Stomach (tissue), 4 donors: ENCODE data around the gene NLRP11.

Experiments
- EP300 ChIP-seq: sonication (generic); formaldehyde crosslinking; IDR thresholded peaks from one replicate; pipeline ENCODE4 v1.6.1; 2017; ENCODE audit warnings: antibody characterized with exemption
- POLR2A ChIP-seq, 4 donors: fragments of 450-650 bp; IDR thresholded peaks; one replicate each; pipeline ENCODE4 v1.6.1; 2016; ENCODE audit warnings: antibody characterized with exemption in 4 of 4, control low read depth in 2 of 4, mild to moderate bottlenecking in 1 of 4, moderate library complexity in 1 of 4
- POLR2AphosphoS5 ChIP-seq, 3 donors: sonication (generic); formaldehyde crosslinking; IDR thresholded peaks; one replicate each; pipeline ENCODE4 v1.6.1; 2016; ENCODE audit warnings: antibody characterized with exemption in 3 of 3
- TF ChIP-seq, protein P1 (sequence below), 7 experiments: fragments of 450-650 bp in 4 of 7; fragments of 200-600 bp in 3 of 7; sonication (generic) in 3 of 7; IDR thresholded peaks; one replicate each; pipeline ENCODE4 v1.5.1; 2016 to 2019; ENCODE audit warnings: antibody characterized with exemption in 7 of 7, control low read depth in 2 of 7, mild to moderate bottlenecking in 1 of 7

DNA sequence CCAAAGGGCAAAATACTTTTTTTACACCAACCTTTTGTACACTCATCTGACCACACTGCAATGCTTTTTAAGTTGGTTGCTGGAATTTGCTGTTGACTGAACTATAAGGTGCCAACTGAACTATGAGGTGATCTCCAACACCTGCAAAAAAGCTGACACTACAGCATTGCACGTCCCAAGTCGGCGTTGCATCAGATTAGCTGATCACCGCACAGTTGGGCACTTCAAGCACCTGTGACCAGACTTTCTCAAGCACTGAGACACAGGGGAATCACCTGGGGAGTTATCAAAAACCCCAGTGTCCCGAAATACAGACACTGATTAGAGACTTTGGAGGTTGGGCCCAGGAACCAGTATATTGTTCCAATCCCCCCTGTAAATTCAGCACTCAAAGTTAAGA is 1.1 kb downstream of the NLRP11 start:
- TF ChIP-seq POLR2AphosphoS5 (IDR thresholded peaks at IDR 0.05), result no peak
- TF ChIP-seq, protein P1, sequence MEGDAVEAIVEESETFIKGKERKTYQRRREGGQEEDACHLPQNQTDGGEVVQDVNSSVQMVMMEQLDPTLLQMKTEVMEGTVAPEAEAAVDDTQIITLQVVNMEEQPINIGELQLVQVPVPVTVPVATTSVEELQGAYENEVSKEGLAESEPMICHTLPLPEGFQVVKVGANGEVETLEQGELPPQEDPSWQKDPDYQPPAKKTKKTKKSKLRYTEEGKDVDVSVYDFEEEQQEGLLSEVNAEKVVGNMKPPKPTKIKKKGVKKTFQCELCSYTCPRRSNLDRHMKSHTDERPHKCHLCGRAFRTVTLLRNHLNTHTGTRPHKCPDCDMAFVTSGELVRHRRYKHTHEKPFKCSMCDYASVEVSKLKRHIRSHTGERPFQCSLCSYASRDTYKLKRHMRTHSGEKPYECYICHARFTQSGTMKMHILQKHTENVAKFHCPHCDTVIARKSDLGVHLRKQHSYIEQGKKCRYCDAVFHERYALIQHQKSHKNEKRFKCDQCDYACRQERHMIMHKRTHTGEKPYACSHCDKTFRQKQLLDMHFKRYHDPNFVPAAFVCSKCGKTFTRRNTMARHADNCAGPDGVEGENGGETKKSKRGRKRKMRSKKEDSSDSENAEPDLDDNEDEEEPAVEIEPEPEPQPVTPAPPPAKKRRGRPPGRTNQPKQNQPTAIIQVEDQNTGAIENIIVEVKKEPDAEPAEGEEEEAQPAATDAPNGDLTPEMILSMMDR (IDR thresholded peaks at IDR 0.05), result no peak
- no peak for TF ChIP-seq EP300
- no peak for TF ChIP-seq POLR2A (IDR thresholded peaks at IDR 0.05)
